Daoy (cell line): ENCODE results near the gene ZNF77. TPM values are rescaled to one million over a fixed set of nuclear protein-coding genes. Genes with fewer than 3 reads are reported as not detected.
"Not testable (repeated sequence)": the region's sequence is repeated elsewhere in the genome, so short reads cannot be mapped to it uniquely, and the experiment has no call there.

Source experiments
- DNase-seq: peaks from one replicate; pipeline ENCODE4 v3.0.0-alpha.2; 2015; ENCODE audit warnings: low read depth
- total RNA-seq: library from RNA; depleted of rRNA; stranded (reverse); fragments of >200 nt; shearing (Covaris generic); gene quantifications from 2 replicates; pipeline ENCODE4 v1.2.3, GENCODE V29; 2014

ZNF77 gene
- total RNA-seq, 1 experiment from 2014 or later, result 5.0 TPM

GRCh38 chr19:2970201-2970835, 25.5 kb upstream of the ZNF77 start:
- DNase-seq, result no peak

GRCh38 chr19:2969104-2969504, 24.3 kb upstream of the ZNF77 start:
- peak; percentile 28 for DNase-seq

GRCh38 chr19:2967972-2968371, 23.2 kb upstream of the ZNF77 start:
- no peak for DNase-seq

- DNase-seq, result no peak
Observed at GRCh38 chr19:2964874-2965273, 20.1 kb upstream of the ZNF77 start.

- not testable (repeated sequence) for DNase-seq
Observed at GRCh38 chr19:2963631-2964030, 18.9 kb upstream of the ZNF77 start.

- DNase-seq, result no peak
Observed at GRCh38 chr19:2963122-2963521, 18.4 kb upstream of the ZNF77 start.

- DNase-seq, result peak; percentile 63
Observed at GRCh38 chr19:2962018-2962670, 17.4 kb upstream of the ZNF77 start.

- DNase-seq, result no peak
Observed at GRCh38 chr19:2960120-2960519, 15.3 kb upstream of the ZNF77 start.

- DNase-seq, result no peak
Observed at GRCh38 chr19:2957160-2957559, 12.4 kb upstream of the ZNF77 start.

- no peak for DNase-seq
Observed at GRCh38 chr19:2952953-2953481, 8.2 kb upstream of the ZNF77 start.

- DNase-seq, result peak; percentile 99
Observed at GRCh38 chr19:2950286-2951124, 5.7 kb upstream of the ZNF77 start.

GRCh38 chr19:2949939-2950285, 5.1 kb upstream of the ZNF77 start:
- no peak for DNase-seq

- no peak for DNase-seq
Observed at GRCh38 chr19:2945575-2946184, 909 bp upstream of the ZNF77 start.

- DNase-seq, result no peak
Observed at GRCh38 chr19:2944403-2944774, 382 bp downstream of the ZNF77 start.

GRCh38 chr19:2942928-2943640, 1.7 kb downstream of the ZNF77 start:
- DNase-seq, result no peak

- DNase-seq, result not testable (repeated sequence)
Observed at GRCh38 chr19:2935863-2936262, 8.9 kb downstream of the ZNF77 start.

GRCh38 chr19:2933490-2933910, 11.3 kb downstream of the ZNF77 start:
- DNase-seq, result no peak

GRCh38 chr19:2927032-2927430, 17.7 kb downstream of the ZNF77 start:
- no peak for DNase-seq

GRCh38 chr19:2926341-2927031, 18.3 kb downstream of the ZNF77 start:
- DNase-seq, result no peak

- no peak for DNase-seq
Observed at GRCh38 chr19:2923510-2923909, 21.3 kb downstream of the ZNF77 start.

- DNase-seq, result no peak
Observed at GRCh38 chr19:2922987-2923386, 21.8 kb downstream of the ZNF77 start.
